Keratinocyte (primary cell): Measurements from ENCODE around the gene CTSA. TPM values are rescaled to one million over a fixed set of nuclear protein-coding genes. Genes with fewer than 3 reads are reported as not detected.

Experiments
- DNase-seq: peaks from one replicate; pipeline ENCODE4 v3.0.0-alpha.2; 2011; ENCODE audit warnings: low read depth, missing footprints, low spot score
- FAIRE-seq: peaks from 2 replicates; lab custom pipeline; 2011; peaks lifted over from hg19 to GRCh38; lab: Jason Lieb, UNC
- H2AFZ ChIP-seq: 2 replicates; pipeline ENCODE4 v1.6.0; 2012; ENCODE audit warnings: low read length, control low read depth, inconsistent platforms; ENCODE audit not compliant: control insufficient read depth
- H3K27ac ChIP-seq: 2 replicates; pipeline ENCODE4 v1.5.1; 2011; ENCODE audit warnings: low read length; ENCODE audit not compliant: control insufficient read depth, insufficient read depth
- H3K27me3 ChIP-seq: 3 replicates; pipeline ENCODE4 v1.6.0; 2011; ENCODE audit warnings: low read length; ENCODE audit not compliant: control insufficient read depth, insufficient read depth; ENCODE audit errors: extremely low read depth
- H3K36me3 ChIP-seq, 2 experiments: 2 replicates in 1 of 2; 3 replicates in 1 of 2; pipeline ENCODE4 v1.5.1; 2011; ENCODE audit warnings: low read length in 2 of 2, mild to moderate bottlenecking in 1 of 2; ENCODE audit not compliant: control insufficient read depth in 2 of 2, insufficient read depth in 2 of 2; ENCODE audit errors: extremely low read depth in 1 of 2
- H3K4me1 ChIP-seq: 3 replicates; pipeline ENCODE4 v1.5.1; 2011; ENCODE audit warnings: low read length; ENCODE audit not compliant: control insufficient read depth, insufficient read depth; ENCODE audit errors: extremely low read depth
- H3K4me2 ChIP-seq: 3 replicates; pipeline ENCODE4 v1.6.0; 2011; ENCODE audit warnings: low read depth, low read length; ENCODE audit not compliant: control insufficient read depth, insufficient read depth; ENCODE audit errors: extremely low read depth
- H3K4me3 ChIP-seq, 3 experiments: fragments of 200-600 bp in 1 of 3; sonication (generic) in 1 of 3; 2 replicates in 2 of 3; 3 replicates in 1 of 3; pipeline ENCODE4 v1.5.1; 2011 to 2016; ENCODE audit warnings: low read length in 3 of 3, mild to moderate bottlenecking in 3 of 3, control low read depth in 2 of 3, inconsistent platforms in 1 of 3, low read depth in 1 of 3, mixed read lengths in 1 of 3, mixed run types in 1 of 3, moderate library complexity in 1 of 3; ENCODE audit not compliant: control insufficient read depth in 2 of 3, insufficient read depth in 2 of 3; ENCODE audit errors: extremely low read depth in 1 of 3
- H3K79me2 ChIP-seq: 2 replicates; pipeline ENCODE4 v1.6.0; 2012; ENCODE audit warnings: low read length; ENCODE audit not compliant: control insufficient read depth, insufficient read depth
- H3K9ac ChIP-seq: 3 replicates; pipeline ENCODE4 v1.6.0; 2011; ENCODE audit warnings: low read length; ENCODE audit not compliant: control insufficient read depth, insufficient read depth; ENCODE audit errors: extremely low read depth
- H3K9me1 ChIP-seq: 3 replicates; pipeline ENCODE4 v1.6.0; 2011; ENCODE audit warnings: low read length; ENCODE audit not compliant: control insufficient read depth, insufficient read depth; ENCODE audit errors: extremely low read depth
- H3K9me3 ChIP-seq: 2 replicates; pipeline ENCODE4 v1.5.1; 2012; ENCODE audit warnings: low read depth, low read length; ENCODE audit not compliant: control insufficient read depth
- H4K20me1 ChIP-seq: 3 replicates; pipeline ENCODE4 v1.6.0; 2011; ENCODE audit warnings: low read length; ENCODE audit not compliant: control insufficient read depth, insufficient read depth; ENCODE audit errors: extremely low read depth
- CTCF ChIP-seq, 3 experiments: IDR thresholded peaks in 1 of 3; conservative IDR thresholded peaks in 1 of 3; optimal IDR thresholded peaks in 1 of 3; 2 replicates in 2 of 3; 3 replicates in 1 of 3; pipeline versions ENCODE3 to v1.5.1; 2011; ENCODE audit warnings: low read length in 3 of 3, mild to moderate bottlenecking in 3 of 3, moderate library complexity in 2 of 3, control low read depth in 1 of 3, inconsistent platforms in 1 of 3; ENCODE audit not compliant: insufficient read depth in 2 of 3; ENCODE audit errors: extremely low read depth in 1 of 3
- EZH2 ChIP-seq: IDR thresholded peaks from one replicate; pipeline ENCODE4 v1.6.1; 2012; ENCODE audit warnings: inconsistent platforms, mild to moderate bottlenecking, low read length, moderate library complexity
- dilution Hi-C: fragments of 300-500 bp; cut with MboI; formaldehyde crosslinking; loops from one replicate; pipeline ENCODE4 v1.7.0; 2020; ENCODE audit warnings: low sequenced_read_pairs; ENCODE audit not compliant: extremely low pct_ligation_motif_present
- polyA plus RNA-seq, 5 experiments: library from polyadenylated mRNA; depleted of rRNA in 3 of 5; stranded (reverse) in 3 of 5; stranded (forward) in 1 of 5; unstranded in 1 of 5; fragments of >200 nt; gene quantifications; 1 replicate in 1 of 5; 2 replicates in 3 of 5; 3 replicates in 1 of 5; pipeline versions ENCODE4 v1.2.1 to v1.2.3, GENCODE V29; 2011 to 2012; ENCODE audit warnings: missing spikeins in 2 of 5, low read depth in 1 of 5, low replicate concordance in 1 of 5

The CTSA gene
- polyA plus RNA-seq, 1 donor (not counting 4 experiments of a cell fraction or from before 2014, with no cell fraction given): 38.6 TPM

- H3K9ac ChIP-seq: no peak overlapping the region
- DNase-seq (no peak), FAIRE-seq (no peak)
- peaks cover 17 to 24% of the 10 kb centered on the region in 2 experiments for H3K36me3 ChIP-seq
- H3K4me3 ChIP-seq: no peak overlapping the region
- H3K27ac ChIP-seq: no peak overlapping the region
- no peaks in the 10 kb centered on the region for H4K20me1 ChIP-seq
- H2AFZ ChIP-seq: no peak overlapping the region
- no peaks in the 10 kb centered on the region for H3K4me1 ChIP-seq
- no peaks in the 10 kb centered on the region for H3K79me2 ChIP-seq
- no peak for TF ChIP-seq CTCF (optimal IDR thresholded peaks at IDR 0.05 in 1 of 3, IDR thresholded peaks at IDR 0.05 in 1 of 3, conservative IDR thresholded peaks at IDR 0.05 in 1 of 3; ENCODE audit: extremely low read depth in 1 of 3, insufficient read depth in 2 of 3, low read length in 3 of 3)
- no peak for TF ChIP-seq EZH2
- H3K27me3 ChIP-seq: no peaks in the 10 kb centered on the region
- no peak overlapping the region for H3K4me2 ChIP-seq
- dilution Hi-C loops: no loop called here
- no peaks in the 10 kb centered on the region for H3K9me1 ChIP-seq
- no peaks in the 10 kb centered on the region for H3K9me3 ChIP-seq
These were observed 45.7 kb upstream of the CTSA start for GRCh38 chr20:45845452-45845851.

- Histone ChIP-seq H3K27me3 (no peaks in the 10 kb centered on the region), H3K4me1 (no peaks in the 10 kb centered on the region), H3K36me3 (peaks cover 12% of the 10 kb centered on the region in 2 experiments), H3K4me3 (no peak overlapping the region), H3K27ac (no peak overlapping the region), H3K9ac (no peak overlapping the region), H3K9me1 (no peaks in the 10 kb centered on the region), H3K79me2 (no peaks in the 10 kb centered on the region), H4K20me1 (no peaks in the 10 kb centered on the region), H3K9me3 (no peaks in the 10 kb centered on the region), H3K4me2 (no peak overlapping the region), H2AFZ (no peak overlapping the region)
- DNase-seq: no peak
- TF ChIP-seq CTCF (optimal IDR thresholded peaks at IDR 0.05 in 1 of 3, IDR thresholded peaks at IDR 0.05 in 1 of 3, conservative IDR thresholded peaks at IDR 0.05 in 1 of 3; ENCODE audit: extremely low read depth in 1 of 3, insufficient read depth in 2 of 3, low read length in 3 of 3) (no peak), EZH2 (no peak)
- dilution Hi-C loops: no loop called here
- no peak for FAIRE-seq
These were observed 42.7 kb upstream of the CTSA start for GRCh38 chr20:45848421-45848820.
